COLO668 (cell line): ENCODE results near the gene DUSP5.

Source experiments
- DNase-seq: peaks from one replicate; lab custom pipeline; 2025; ENCODE audit not compliant: unreplicated experiment; lab: John Stamatoyannopoulos, UW

Gene DUSP5

DNA sequence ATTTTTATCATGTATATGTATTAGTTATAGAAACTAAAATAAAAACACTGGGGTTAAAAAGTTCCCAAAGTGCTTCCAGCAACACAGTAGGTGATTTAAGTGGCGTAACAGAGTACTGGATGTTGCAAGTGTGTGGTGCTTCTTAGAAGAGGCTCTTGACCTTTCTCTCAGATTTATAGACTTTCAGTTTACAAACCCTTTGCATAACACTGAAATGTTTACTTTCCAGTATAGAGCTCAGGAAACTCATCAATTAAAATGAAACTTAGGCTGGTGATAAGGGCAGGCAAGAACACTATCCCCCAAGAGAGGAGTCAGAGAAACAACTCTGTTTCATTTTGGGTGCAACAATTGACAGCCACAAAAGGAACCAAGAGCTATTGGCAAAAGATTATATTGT lies 42.3 kb downstream of the DUSP5 start:
- no peak for DNase-seq

DNA sequence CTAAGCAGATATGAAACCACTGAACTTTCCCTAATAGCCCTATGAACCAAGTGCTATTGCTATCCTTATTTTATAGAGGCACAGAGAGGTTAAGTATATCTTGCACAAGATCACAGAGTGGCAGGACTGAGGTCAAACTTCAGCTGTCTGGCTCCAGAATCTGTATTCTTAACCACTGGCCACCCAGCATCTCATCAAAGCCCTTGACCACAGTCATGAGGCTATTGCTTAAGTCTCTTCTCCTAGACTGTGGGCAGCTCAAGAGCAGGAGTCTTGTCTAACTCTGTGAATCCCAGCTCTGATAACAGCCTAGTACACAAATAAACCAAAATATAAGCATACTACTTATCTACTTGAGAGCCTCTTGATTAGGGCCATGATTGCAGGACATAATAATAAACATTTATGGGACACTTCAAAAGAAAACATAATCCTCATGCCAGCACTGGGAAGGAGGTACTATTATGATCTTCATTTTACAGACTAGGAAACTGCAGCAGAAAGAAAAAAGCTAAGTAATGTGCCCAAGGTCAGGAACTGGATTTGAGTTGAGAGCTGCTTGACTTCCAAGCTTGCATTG lies 47.3 kb downstream of the DUSP5 start:
- DNase-seq, result no peak

DNA sequence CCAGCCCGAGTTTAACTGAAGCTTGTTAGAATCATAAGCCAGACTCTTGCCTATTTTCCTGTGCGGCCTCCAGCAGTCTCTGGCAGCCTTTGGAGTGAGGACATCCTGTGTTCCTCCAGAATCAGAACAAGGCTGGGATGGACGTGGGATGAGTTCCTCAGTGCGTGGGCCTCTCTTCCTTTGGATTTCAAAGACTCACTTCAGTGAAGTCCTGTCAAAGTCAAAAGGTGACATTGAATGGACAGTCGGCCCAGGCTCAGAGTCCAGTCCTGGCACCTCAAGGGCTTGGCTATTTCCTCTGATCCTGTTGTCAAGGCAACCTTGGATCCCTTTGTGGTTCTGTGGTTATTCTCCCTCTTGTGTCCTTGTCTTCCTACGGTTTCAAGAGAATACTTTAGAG lies 48.4 kb downstream of the DUSP5 start:
- DNase-seq, result no peak

DNA sequence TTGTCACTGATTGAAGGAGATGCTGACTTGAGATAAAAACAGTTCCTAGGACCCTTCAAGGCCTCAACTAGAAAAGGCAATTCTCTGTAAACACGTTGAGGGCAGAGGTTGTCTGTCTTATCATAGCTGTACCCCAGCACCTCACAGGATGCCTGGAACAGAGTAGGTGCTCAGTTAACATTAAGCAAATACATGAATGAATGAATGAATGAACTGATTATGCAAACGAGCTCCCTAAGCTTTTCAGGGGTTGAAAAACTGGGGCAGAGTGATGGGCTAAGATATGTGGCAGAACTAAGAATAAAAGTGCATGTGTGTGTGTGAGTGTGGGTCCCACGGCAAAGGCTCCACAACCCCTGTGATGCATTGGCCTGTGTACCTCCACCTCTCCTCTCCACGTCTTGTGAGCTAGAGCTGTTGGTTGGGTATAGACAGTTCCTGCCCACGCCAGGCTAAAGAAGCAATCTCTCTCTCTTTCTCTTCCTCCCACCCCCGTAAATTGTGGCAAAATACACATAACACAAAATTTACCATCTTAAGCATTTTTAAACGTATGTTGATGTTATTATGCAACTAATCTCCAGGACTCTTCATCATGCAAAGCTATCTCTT lies 48.9 kb downstream of the DUSP5 start:
- DNase-seq, result no peak

DNA sequence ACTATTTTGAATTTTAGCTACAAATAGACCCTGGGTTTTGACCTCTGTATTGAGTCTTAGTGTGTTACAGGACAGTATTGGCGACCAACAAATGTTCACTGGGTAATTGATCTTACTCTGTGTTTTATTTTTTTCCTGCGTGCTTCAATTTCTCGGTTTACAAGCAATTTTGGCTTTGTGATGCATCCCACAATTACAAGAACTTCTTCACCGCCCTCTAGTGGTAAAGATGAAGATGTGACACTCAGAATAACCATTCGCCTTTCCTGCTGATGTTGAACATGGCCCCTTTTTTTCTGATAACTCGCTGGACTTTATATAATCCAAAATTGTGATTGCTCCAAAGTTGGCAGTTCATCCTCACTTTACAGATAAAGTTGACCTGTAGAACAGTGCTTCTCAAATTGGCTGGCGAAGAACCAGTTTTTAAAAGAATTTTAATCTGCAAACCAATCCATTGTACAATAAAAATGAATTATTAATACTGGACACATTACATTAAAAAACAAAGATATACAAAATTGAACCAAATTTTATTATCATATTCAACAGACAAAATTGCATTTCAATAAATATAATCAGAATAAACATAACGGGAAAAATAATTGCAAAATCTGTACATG lies 49.5 kb downstream of the DUSP5 start:
- no peak for DNase-seq

DNA sequence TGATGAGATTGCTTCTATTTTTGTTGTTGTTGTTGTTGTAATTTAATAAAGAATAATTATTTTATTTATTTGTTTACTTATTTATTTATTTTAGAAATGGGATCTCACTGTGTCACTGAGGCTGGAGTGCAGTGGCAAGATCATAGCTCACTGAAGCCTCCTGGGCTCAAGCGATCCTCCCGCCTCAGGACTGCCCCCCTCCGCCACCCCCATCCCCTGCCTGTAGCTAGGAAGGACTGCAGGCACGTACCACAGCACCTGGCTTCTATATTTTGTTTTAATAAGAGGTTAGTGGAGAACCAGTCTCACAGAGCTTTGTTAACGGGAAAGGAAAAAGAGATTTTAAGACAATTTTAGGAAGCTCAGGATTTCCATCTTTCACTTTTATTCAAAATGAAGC lies 50.3 kb downstream of the DUSP5 start:
- DNase-seq, result no peak

DNA sequence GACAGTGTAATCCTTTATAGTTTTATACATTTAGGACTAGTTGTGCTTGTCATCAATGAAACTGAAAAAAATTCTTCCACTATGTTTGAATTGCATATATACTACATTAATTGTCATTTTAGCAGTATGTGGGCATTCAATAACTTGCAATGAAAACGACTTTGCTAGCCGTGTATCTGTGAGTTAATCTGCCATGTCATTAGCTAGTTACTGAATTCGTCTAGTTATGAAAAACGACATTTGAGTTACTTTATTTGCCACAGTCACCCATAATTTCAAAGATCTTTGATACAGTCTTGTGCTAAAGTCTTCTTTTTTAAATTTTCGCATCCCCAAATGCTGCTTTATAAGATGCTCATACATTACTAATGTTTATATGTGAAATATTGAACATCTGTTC lies 51.5 kb downstream of the DUSP5 start:
- no peak for DNase-seq

DNA sequence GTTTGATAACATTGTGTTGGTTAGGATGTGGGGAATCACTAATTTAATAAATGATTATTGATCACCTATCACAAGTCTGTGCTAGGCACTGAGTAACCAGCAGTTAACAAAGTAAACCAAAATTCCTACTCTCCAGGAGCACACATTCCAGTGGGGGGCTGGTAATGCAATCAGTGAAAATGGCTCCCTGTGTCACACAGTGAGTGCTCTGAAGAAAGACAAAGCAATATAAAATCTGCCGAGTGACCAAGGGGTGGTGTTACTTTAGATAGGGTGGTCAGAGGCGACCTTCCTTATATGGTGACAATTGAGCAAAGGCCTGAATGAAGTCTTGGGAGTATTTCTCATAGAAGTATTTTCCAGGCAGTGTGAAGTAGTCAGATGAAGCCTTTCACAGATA lies 56.2 kb downstream of the DUSP5 start:
- no peak for DNase-seq

DNA sequence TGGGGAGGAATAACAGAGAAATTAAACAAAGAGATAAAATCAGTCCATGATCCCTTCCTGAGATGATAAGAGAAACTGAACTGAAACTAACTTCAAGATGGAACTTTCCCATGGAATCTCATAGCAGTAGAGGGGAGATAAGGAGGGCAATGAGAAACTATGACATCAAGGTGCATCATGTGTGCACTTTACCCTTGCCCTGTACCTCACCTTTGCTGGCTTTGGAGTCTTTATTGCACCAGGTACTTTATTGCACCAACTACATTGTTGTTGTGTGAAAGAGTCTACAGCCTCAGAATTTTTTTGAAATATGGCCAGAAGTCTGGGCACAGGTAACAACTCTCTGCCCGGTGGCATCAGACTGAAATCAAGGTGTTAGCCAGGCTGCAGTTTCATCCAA lies 58.6 kb downstream of the DUSP5 start:
- no peak for DNase-seq

DNA sequence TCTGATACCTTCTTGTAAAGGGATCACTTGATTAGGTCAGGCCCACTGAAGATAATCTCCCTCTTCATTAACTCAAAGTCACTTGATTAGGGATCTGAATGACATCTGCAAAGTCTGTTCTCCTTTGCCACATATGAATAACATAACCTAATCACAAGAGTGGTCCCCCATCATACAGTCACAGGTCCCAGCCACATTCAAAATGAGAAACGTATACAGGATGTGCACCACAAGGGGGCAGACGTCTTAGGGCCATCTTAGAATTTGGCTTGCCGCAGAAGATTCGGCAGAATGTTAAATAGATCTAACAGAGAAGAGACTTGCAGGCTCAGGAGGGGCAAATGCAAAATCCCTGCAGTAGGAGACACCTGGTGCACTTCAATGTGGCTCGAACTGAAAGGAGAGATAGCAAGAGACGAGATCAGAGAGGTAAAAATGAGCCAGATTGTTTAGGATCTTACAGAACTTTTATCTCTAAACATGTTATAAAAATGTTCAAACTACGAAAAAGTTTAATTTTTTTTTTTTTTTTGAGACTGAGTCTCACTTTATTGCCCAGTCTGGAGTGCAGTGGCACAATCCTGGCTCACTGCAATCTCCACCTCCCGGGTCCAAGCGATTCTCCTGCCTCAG lies 59.4 kb downstream of the DUSP5 start:
- no peak for DNase-seq

DNA sequence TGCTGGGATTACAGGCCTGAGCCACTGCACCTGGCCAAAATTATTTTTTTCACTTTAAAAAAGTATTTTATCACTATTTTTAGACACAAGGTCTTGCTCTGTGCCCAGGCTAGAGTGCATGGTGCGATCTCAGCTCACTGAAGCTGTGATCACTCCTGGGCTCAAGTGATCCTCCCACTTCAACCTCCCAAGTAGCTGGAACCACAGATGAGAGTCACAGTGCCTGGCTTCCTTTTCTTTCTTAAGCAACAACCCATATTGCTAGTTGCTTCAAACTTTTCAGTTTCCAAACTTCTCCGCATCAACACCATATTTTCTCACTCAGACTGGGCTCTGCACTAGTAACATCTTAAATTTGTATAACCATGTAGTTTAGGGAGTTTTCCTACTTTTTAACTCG lies 60.3 kb downstream of the DUSP5 start:
- no peak for DNase-seq

DNA sequence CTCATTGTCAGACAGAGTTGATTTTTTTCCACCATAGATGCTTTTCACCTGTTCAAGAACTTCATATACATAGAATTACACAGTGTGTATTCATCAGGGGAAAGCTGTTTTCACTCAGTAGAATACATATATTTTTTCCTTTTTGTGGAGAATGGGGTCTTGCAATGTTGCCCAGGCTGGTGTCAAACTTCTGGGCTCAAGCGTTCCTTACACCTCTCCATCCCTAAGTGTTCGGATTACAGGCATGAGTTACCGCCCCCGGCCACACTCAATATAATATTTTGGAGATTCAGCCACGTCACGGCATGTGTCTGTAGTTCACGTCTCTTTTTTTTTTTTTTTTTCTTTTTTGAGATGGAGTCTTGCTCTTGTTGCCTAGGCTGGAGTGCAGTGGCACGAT lies 62.3 kb downstream of the DUSP5 start:
- DNase-seq, result no peak
